Sigmoid colon (tissue), 7 donors: ENCODE results near the gene PAOX. TPM values are rescaled to one million over a fixed set of nuclear protein-coding genes. Genes with fewer than 3 reads are reported as not detected.
"Not testable (repeated sequence)": the region's sequence is repeated elsewhere in the genome, so short reads cannot be mapped to it uniquely, and the experiment has no call there.

Experiments
- DNase-seq: peaks from one replicate; pipeline ENCODE4 v3.0.0-alpha.2; 2019
- H3K27ac ChIP-seq, 4 donors: fragments of 200-600 bp; sonication (generic); one replicate each; pipeline ENCODE4 v1.5.1; 2016 to 2019; ENCODE audit warnings: mild to moderate bottlenecking in 1 of 4
- H3K27me3 ChIP-seq, 3 donors: fragments of 200-600 bp; sonication (generic); one replicate each; pipeline ENCODE4 v1.5.1; 2019; ENCODE audit warnings: mild to moderate bottlenecking in 1 of 3
- H3K36me3 ChIP-seq, 4 donors: fragments of 200-600 bp; sonication (generic); one replicate each; pipeline ENCODE4 v1.5.1; 2016 to 2019
- H3K4me1 ChIP-seq, 4 donors: fragments of 200-600 bp; sonication (generic); one replicate each; pipeline ENCODE4 v1.5.1; 2017 to 2019
- H3K4me3 ChIP-seq, 4 donors: fragments of 200-600 bp; sonication (generic); one replicate each; pipeline ENCODE4 v1.5.1; 2017 to 2019; ENCODE audit warnings: mild to moderate bottlenecking in 2 of 4, moderate library complexity in 1 of 4
- H3K9me3 ChIP-seq, 4 donors: fragments of 200-600 bp in 3 of 4; sonication (generic) in 3 of 4; one replicate each; pipeline versions ENCODE4 v1.5.1 to v1.6.1; 2013 to 2019
- CTCF ChIP-seq, 4 experiments: fragments of 450-650 bp in 3 of 4; fragments of 200-600 bp in 1 of 4; IDR thresholded peaks; one replicate each; pipeline ENCODE4 v1.5.1; 2016 to 2019; ENCODE audit warnings: antibody characterized with exemption in 4 of 4, mild to moderate bottlenecking in 3 of 4, moderate library complexity in 2 of 4
- EP300 ChIP-seq, 4 donors: sonication (generic); formaldehyde crosslinking; IDR thresholded peaks; one replicate each; pipeline ENCODE4 v1.6.1; 2017; ENCODE audit warnings: antibody characterized with exemption in 4 of 4
- POLR2A ChIP-seq, 2 donors: fragments of 450-650 bp; IDR thresholded peaks; one replicate each; pipeline ENCODE4 v1.6.1; 2016; ENCODE audit warnings: antibody characterized with exemption in 2 of 2, mild to moderate bottlenecking in 2 of 2, moderate library complexity in 2 of 2
- POLR2AphosphoS5 ChIP-seq, 4 donors: sonication (generic); formaldehyde crosslinking; IDR thresholded peaks; one replicate each; pipeline ENCODE4 v1.6.1; 2017; ENCODE audit warnings: antibody characterized with exemption in 4 of 4
- WGBS, 2 donors: extraction: QIAGEN DNeasy Blood & Tissue Kit; methylation state at CpG; one replicate each; pipeline ENCODE4 v1.1.7; 2013; 5-methylcytosine and 5-hydroxymethylcytosine counted together
- intact Hi-C: fragments of 100-400 bp; cut with DNase I; formaldehyde crosslinking; loops from one replicate; pipeline ENCODE4 v1.15.1; 2023
- polyA plus RNA-seq, 3 donors: library from polyadenylated mRNA; stranded (reverse); fragments of 200-250 nt; gene quantifications; one replicate each; pipeline ENCODE4 v1.2.3, GENCODE V29; 2013
- total RNA-seq, 4 donors: library from RNA; depleted of rRNA; stranded (reverse); fragments of >200 nt; gene quantifications; one replicate each; pipeline ENCODE4 v1.1.0, GENCODE V29; 2016
- donor health status: healthy with polysubstance abuse.
- donor health status: Bipolar disorder and iron deficiency.
- donor health status: healthy.

PAOX gene
- total and polyA plus RNA-seq, 7 donors, result 5.4 to 11.8 (median 8.7) TPM

GRCh38 chr10:133370030-133370786 lies 8.9 kb upstream of the PAOX start:
- no peak overlapping the region for H3K27ac ChIP-seq
- no peak overlapping the region for H3K4me3 ChIP-seq
- peaks cover 23 to 54% (median 42%) of the 10 kb centered on the region in 4 donors for H3K36me3 ChIP-seq
- DNase-seq, result no peak
- no peaks in the 10 kb centered on the region for H3K27me3 ChIP-seq
- 92% methylated on average over 24 of the region's 24 CpGs for WGBS, 2 donors
- peaks cover 0 to 20% (median 17%) of the 10 kb centered on the region in 4 donors for H3K4me1 ChIP-seq
- intact Hi-C loops, result no loop called here
- TF ChIP-seq EP300 (IDR thresholded peaks at IDR 0.05) (no peak), POLR2AphosphoS5 (IDR thresholded peaks at IDR 0.05) (no peak)
- no peaks in the 10 kb centered on the region for H3K9me3 ChIP-seq

- H3K9me3 ChIP-seq, result no peaks in the 10 kb centered on the region
- WGBS, 2 donors, result 12 to 46% methylated on average over 20 of the region's 20 CpGs
- TF ChIP-seq CTCF (IDR thresholded peaks at IDR 0.05) (no peak), POLR2AphosphoS5 (IDR thresholded peaks at IDR 0.05) (no peak), EP300 (IDR thresholded peaks at IDR 0.05) (no peak)
- peaks cover 0 to 22% (median 18%) of the 10 kb centered on the region in 4 donors for H3K4me1 ChIP-seq
- H3K36me3 ChIP-seq, result peaks cover 16 to 34% (median 26%) of the 10 kb centered on the region in 4 donors
- H3K4me3 ChIP-seq, result peak overlapping the region; percentile 82 to 94 (median 86)
- no peaks in the 10 kb centered on the region for H3K27me3 ChIP-seq
- intact Hi-C loops, result no loop called here
- DNase-seq, result no peak
- H3K27ac ChIP-seq, result peak overlapping the region in 2 of 4 donors; percentile 84 to 95
Measured at GRCh38 chr10:133372507-133372906, 6.6 kb upstream of the PAOX start.

- intact Hi-C loops, result no loop called here
- 1% methylated on average over 89 of the region's 89 CpGs for WGBS, 2 donors
- H3K36me3 ChIP-seq, result peaks cover 13 to 27% (median 21%) of the 10 kb centered on the region in 4 donors
- peak; percentile 97 for DNase-seq
- peak within 1 kb of the TSS; percentile 82 to 94 (median 86) for H3K4me3 ChIP-seq
- peak within 1 kb of the TSS; percentile 84 to 96 (median 90) for H3K27ac ChIP-seq
- H3K4me1 ChIP-seq, result peaks cover 0 to 27% (median 25%) of the 10 kb centered on the region in 4 donors
- no peaks in the 10 kb centered on the region for H3K27me3 ChIP-seq
- no peaks in the 10 kb centered on the region for H3K9me3 ChIP-seq
- TF ChIP-seq EP300 (IDR thresholded peaks at IDR 0.05) (no peak), POLR2A (IDR thresholded peaks at IDR 0.05) (peak in 1 of 2 donors; percentile 29), CTCF (IDR thresholded peaks at IDR 0.05) (no peak), POLR2AphosphoS5 (IDR thresholded peaks at IDR 0.05) (peak; percentile 34 to 73 (median 62))
Measured at GRCh38 chr10:133373174-133374090, 5.6 kb upstream of the PAOX start, which contains the start of gene ECHS1. Gene ECHS1 (minus strand): TSS chr10:133373354. CDS start chr10:133373333, 21 bp downstream.

- 88 to 90% methylated on average over 12 of the region's 12 CpGs for WGBS, 2 donors
- H3K27ac ChIP-seq, result no peak overlapping the region
- no peak overlapping the region for H3K4me3 ChIP-seq
- H3K27me3 ChIP-seq, result no peaks in the 10 kb centered on the region
- H3K9me3 ChIP-seq, result no peaks in the 10 kb centered on the region
- intact Hi-C loops, result loop anchor here (5.0 kb wide), 1 partner anchor 113 kb away; no protein-coding TSS in a partner anchor
- no peak for DNase-seq
- TF ChIP-seq POLR2A (IDR thresholded peaks at IDR 0.05) (no peak), EP300 (IDR thresholded peaks at IDR 0.05) (no peak)
- peaks cover 0 to 42% (median 34%) of the 10 kb centered on the region in 4 donors for H3K4me1 ChIP-seq
- H3K36me3 ChIP-seq, result peaks cover 0 to 6% (median 3%) of the 10 kb centered on the region in 4 donors
Measured at GRCh38 chr10:133375357-133376115, 3.5 kb upstream of the PAOX start.

- H3K27ac ChIP-seq, H3K4me3 ChIP-seq, H3K36me3 ChIP-seq, DNase-seq, H3K9me3 ChIP-seq, H3K27me3 ChIP-seq: not testable (repeated sequence)
- peaks cover 0 to 43% (median 34%) of the 10 kb centered on the region in 4 donors for H3K4me1 ChIP-seq
- 93 to 94% methylated on average over 5 of the region's 5 CpGs for WGBS, 2 donors
- intact Hi-C loops, result loop anchor here (5.0 kb wide), 1 partner anchor 114 kb away; no protein-coding TSS in a partner anchor
Measured at GRCh38 chr10:133376183-133376582, 2.9 kb upstream of the PAOX start.
